GM12878 (cell line): ENCODE measurements around the gene MARS1. TPM values are rescaled to one million over a fixed set of nuclear protein-coding genes. Genes with fewer than 3 reads are reported as not detected.

Source experiments
- ATAC-seq: fragments of 200-7000 bp; cut with Tn5 transposase; 3 replicates; pipeline ENCODE4 v1.9.1; 2020; ENCODE audit warnings: mild to moderate bottlenecking, moderate library complexity
- BruUV-seq: library from RNA; stranded (reverse); fragments of 400-500 nt; replicated peaks from 2 replicates; lab custom pipeline; 2021; lab: Mats Ljungman, UMichigan
- CTCF ChIA-PET: fragments of 300-600 bp; sonication (Branson Sonifier 250); formaldehyde crosslinking; extraction: SDS; loops from one replicate; lab custom pipeline; 2021; ENCODE audit warnings: inconsistent platforms; lab: Yijun Ruan, JAX
- POLR2A ChIA-PET: fragments of 350-600 bp; formaldehyde crosslinking; extraction: SDS; loops from one replicate; lab custom pipeline; 2021; ENCODE audit warnings: inconsistent platforms; lab: Charles Lee
- RAD21 ChIA-PET: fragments of 300-600 bp; sonication (Branson Sonifier 250); formaldehyde crosslinking; loops from one replicate; lab custom pipeline; 2023; ENCODE audit warnings: antibody characterized with exemption; ENCODE audit not compliant: unreplicated experiment; lab: Charles Lee
- SMC1A ChIA-PET: fragments of 300-600 bp; sonication (Branson Sonifier 250); formaldehyde crosslinking; loops from one replicate; lab custom pipeline; 2023; ENCODE audit not compliant: unreplicated experiment, uncharacterized antibody; lab: Charles Lee
- DNase-seq: peaks from one replicate; pipeline ENCODE4 v3.0.0-alpha.2; 2011; ENCODE audit warnings: low read depth, low spot score
- FAIRE-seq: peaks from 3 replicates; lab custom pipeline; 2011; peaks lifted over from hg19 to GRCh38; lab: Jason Lieb, UNC
- H2AFZ ChIP-seq: 2 replicates; pipeline ENCODE4 v1.6.0; 2011; ENCODE audit warnings: low read depth, low read length, control low read depth; ENCODE audit not compliant: control insufficient read depth
- H3K27ac ChIP-seq: 2 replicates; pipeline ENCODE4 v1.5.1; 2011; ENCODE audit warnings: control low read depth; ENCODE audit not compliant: control insufficient read depth, insufficient read depth
- H3K27me3 ChIP-seq, 2 experiments: replicated peaks in 1 of 2; 2 replicates each; pipeline versions ENCODE4 v1.6.0 to v1.6.1; 2011; ENCODE audit warnings: low read length in 1 of 2; ENCODE audit not compliant: control insufficient read depth in 2 of 2, insufficient read depth in 2 of 2
- H3K36me3 ChIP-seq, 2 experiments: 2 replicates each; pipeline ENCODE4 v1.5.1; 2011; ENCODE audit warnings: low read length in 1 of 2; ENCODE audit not compliant: control insufficient read depth in 2 of 2, insufficient read depth in 2 of 2
- H3K4me1 ChIP-seq: 2 replicates; pipeline ENCODE4 v1.6.1; 2011; ENCODE audit warnings: mild to moderate bottlenecking, low read length, moderate library complexity, mixed read lengths; ENCODE audit not compliant: control insufficient read depth, insufficient read depth
- H3K4me2 ChIP-seq: 2 replicates; pipeline ENCODE4 v1.6.0; 2011; ENCODE audit warnings: control low read depth; ENCODE audit not compliant: control insufficient read depth, insufficient read depth
- H3K4me3 ChIP-seq: fragments of 200-600 bp; sonication (generic); 2 replicates; pipeline ENCODE4 v1.5.1; 2016
- H3K79me2 ChIP-seq: 2 replicates; pipeline ENCODE4 v1.6.0; 2011; ENCODE audit warnings: low read length; ENCODE audit not compliant: control insufficient read depth, insufficient read depth
- H3K9ac ChIP-seq: 2 replicates; pipeline ENCODE4 v1.8.0; 2011; ENCODE audit warnings: low read length, control low read depth, mixed read lengths; ENCODE audit not compliant: control insufficient read depth, insufficient read depth
- H3K9me3 ChIP-seq: replicated peaks from 3 replicates; pipeline ENCODE4 v1.5.1; 2011; ENCODE audit warnings: mild to moderate bottlenecking, low read length; ENCODE audit not compliant: control insufficient read depth, insufficient read depth
- H4K20me1 ChIP-seq: 2 replicates; pipeline ENCODE4 v1.6.0; 2011; ENCODE audit not compliant: control insufficient read depth, insufficient read depth
- BACH1 ChIP-seq: fragments of 450-650 bp; IDR thresholded peaks from 2 replicates; pipeline ENCODE4 v1.6.1; 2017; ENCODE audit warnings: mild to moderate bottlenecking, borderline replicate concordance
- EGR1 ChIP-seq, 2 experiments: IDR thresholded peaks; 1 replicate in 1 of 2; 2 replicates in 1 of 2; pipeline ENCODE4 v1.6.1; 2011 to 2012; ENCODE audit warnings: low read depth in 2 of 2, low read length in 2 of 2, borderline replicate concordance in 1 of 2, mild to moderate bottlenecking in 1 of 2, moderate library complexity in 1 of 2
- FOS ChIP-seq: IDR thresholded peaks from 3 replicates; pipeline ENCODE4 v1.6.1; 2011; ENCODE audit warnings: borderline replicate concordance; ENCODE audit not compliant: insufficient read length; ENCODE audit errors: extremely low read depth
- HDAC6 ChIP-seq: fragments of 200-600 bp; sonication (generic); IDR thresholded peaks from one replicate; pipeline ENCODE4 v1.8.0; 2017; ENCODE audit warnings: antibody characterized with exemption; ENCODE audit not compliant: unreplicated experiment
- JUND ChIP-seq: IDR thresholded peaks from 2 replicates; pipeline ENCODE4 v1.6.1; 2012; ENCODE audit warnings: low read depth, mild to moderate bottlenecking, low read length, improper control_type of control experiment, moderate library complexity
- MEF2B ChIP-seq: fragments of 450-650 bp; IDR thresholded peaks from 2 replicates; pipeline ENCODE4 v1.6.1; 2018; ENCODE audit warnings: mild to moderate bottlenecking, moderate library complexity; ENCODE audit not compliant: partially characterized antibody, poor library complexity, severe bottlenecking
- POLR2A ChIP-seq: IDR thresholded peaks from 2 replicates; pipeline ENCODE4 v1.6.1; 2011; ENCODE audit warnings: low read depth, mild to moderate bottlenecking, low read length
- YBX1 ChIP-seq: fragments of 450-650 bp; IDR thresholded peaks from 2 replicates; pipeline ENCODE4 v1.6.1; 2016; ENCODE audit warnings: antibody characterized with exemption
- WGBS: methylation state at CpG from one replicate; pipeline ENCODE4 v1.1.6; 2016; ENCODE audit warnings: low lambda C conversion rate; ENCODE audit not compliant: insufficient replicate concordance, insufficient coverage; ENCODE audit errors: missing lambda C conversion rate; 5-methylcytosine and 5-hydroxymethylcytosine counted together
- in situ Hi-C: fragments of 300-500 bp; cut with MboI; formaldehyde crosslinking; loops from 9 replicates; pipeline ENCODE4 v1.14.3; 2018; ENCODE audit warnings: mixed read lengths
- intact Hi-C: fragments of 100-400 bp; cut with micrococcal nuclease; formaldehyde crosslinking; loops from one replicate; pipeline ENCODE4 v1.14.2; 2022; ENCODE audit not compliant: unreplicated experiment
- polyA plus RNA-seq, 11 experiments: library from polyadenylated mRNA; depleted of rRNA in 4 of 11; unstranded in 6 of 11; stranded (reverse) in 5 of 11; fragments of >200 nt; fragmentation: Nextera tagmentation in 4 of 11; fragmentation: Illumina TruSeq in 1 of 11; extraction: Ambion mirVana in 4 of 11; extraction: Trizol in 1 of 11; gene quantifications; 1 replicate in 1 of 11; 2 replicates in 10 of 11; pipeline versions ENCODE4 v1.2.1 to v1.2.3, GENCODE V29; 2011 to 2016; ENCODE audit warnings: inconsistent platforms in 2 of 11, missing spikeins in 2 of 11, low read depth in 1 of 11
- total RNA-seq, 4 experiments: library from RNA; depleted of rRNA in 3 of 4; stranded (reverse); fragments of >200 nt in 3 of 4; fragmentation: Illumina TruSeq in 1 of 4; extraction: Trizol in 1 of 4; gene quantifications; 2 replicates each; pipeline versions ENCODE4 v1.2.1 to v1.2.3, GENCODE V29; 2013 to 2021
- TF ChIP-seq, protein P1 (sequence below): IDR thresholded peaks from 2 replicates; pipeline ENCODE4 v1.6.1; 2011; ENCODE audit warnings: mild to moderate bottlenecking, low read depth, low read length, moderate library complexity; ENCODE audit not compliant: insufficient replicate concordance
- TF ChIP-seq, protein P2 (sequence below), 3 experiments: IDR thresholded peaks in 2 of 3; conservative IDR thresholded peaks in 1 of 3; 2 replicates each; pipeline ENCODE4 v1.5.1; 2011; ENCODE audit warnings: low read depth in 3 of 3, low read length in 3 of 3, mild to moderate bottlenecking in 3 of 3, control low read depth in 2 of 3, moderate library complexity in 2 of 3, inconsistent platforms in 1 of 3, mixed read lengths in 1 of 3; ENCODE audit not compliant: control insufficient read depth in 2 of 3, insufficient read depth in 1 of 3; ENCODE audit errors: extremely low read depth in 1 of 3
- TF ChIP-seq, protein P3 (sequence below): fragments of 450-650 bp; IDR thresholded peaks from 2 replicates; pipeline ENCODE4 v1.6.1; 2017; ENCODE audit warnings: low read depth, mild to moderate bottlenecking, moderate library complexity

Gene MARS1
- total and polyA plus RNA-seq, 10 of the 15 experiments (the other 5 are each of a cell fraction or from before 2014, with no cell fraction given), result 72.3 to 270 (median 153) TPM

DNA sequence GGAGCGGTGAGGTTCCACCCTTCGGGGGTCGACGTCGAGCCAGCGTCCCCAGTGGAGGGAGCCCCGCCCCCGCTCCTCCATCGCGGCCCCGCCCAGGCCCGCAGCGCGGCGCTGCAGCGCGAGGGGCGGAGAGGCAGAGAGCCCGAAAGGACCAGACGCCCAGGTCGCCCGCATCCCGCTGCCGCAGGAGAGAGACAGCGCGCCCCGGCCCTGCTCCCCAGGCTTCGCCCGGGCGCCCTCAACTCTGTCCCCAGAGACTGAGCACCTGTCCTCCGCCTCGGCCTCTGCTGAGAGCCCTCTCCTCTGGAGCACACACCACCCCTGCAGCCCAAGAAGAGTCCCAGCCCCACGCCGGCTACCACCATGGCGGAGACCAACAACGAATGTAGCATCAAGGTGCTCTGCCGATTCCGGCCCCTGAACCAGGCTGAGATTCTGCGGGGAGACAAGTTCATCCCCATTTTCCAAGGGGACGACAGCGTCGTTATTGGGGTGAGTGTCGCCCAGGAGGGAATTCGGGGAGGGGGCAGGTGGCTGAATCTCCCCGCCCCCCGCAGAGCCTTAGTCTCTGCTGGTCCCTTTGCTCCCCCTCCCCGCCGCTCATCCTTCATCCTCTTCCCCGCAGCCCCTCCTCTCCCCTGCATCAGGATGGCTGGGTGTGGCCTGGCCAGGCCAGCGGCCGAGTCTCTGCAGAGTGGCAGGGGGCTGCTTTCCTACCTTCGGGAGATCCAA, 62.2 kb downstream of the MARS1 start, which contains the start of gene KIF5A:
KIF5A (plus strand) TSS at position 136 of the 732 bp plus-strand sequence; CDS start at position 364, 228 bp downstream.
- peak within 1 kb of the TSS; percentile 73 for H3K4me3 ChIP-seq
- peaks cover 0 to 3% of the 10 kb centered on the region in 2 experiments; a peak in 2 of 4 replicates for H3K27me3 ChIP-seq
- ATAC-seq, result peak; percentile 58
- intact Hi-C loops, result no loop called here
- in situ Hi-C loops, result no loop called here
- TF ChIP-seq EGR1 (IDR thresholded peaks at IDR 0.05; ENCODE audit: borderline replicate concordance in 1 of 2, low read depth in 2 of 2, low read length in 2 of 2) (peak in 1 of 2 experiments; percentile 57; a peak in 1 of 3 replicates), JUND (no peak), MEF2B (no peak), FOS (no peak), POLR2A (peak; percentile 41; the same call in 1 of the 2 replicates), YBX1 (no peak), BACH1 (no peak), HDAC6 (no peak)
- TF ChIP-seq, protein P1, sequence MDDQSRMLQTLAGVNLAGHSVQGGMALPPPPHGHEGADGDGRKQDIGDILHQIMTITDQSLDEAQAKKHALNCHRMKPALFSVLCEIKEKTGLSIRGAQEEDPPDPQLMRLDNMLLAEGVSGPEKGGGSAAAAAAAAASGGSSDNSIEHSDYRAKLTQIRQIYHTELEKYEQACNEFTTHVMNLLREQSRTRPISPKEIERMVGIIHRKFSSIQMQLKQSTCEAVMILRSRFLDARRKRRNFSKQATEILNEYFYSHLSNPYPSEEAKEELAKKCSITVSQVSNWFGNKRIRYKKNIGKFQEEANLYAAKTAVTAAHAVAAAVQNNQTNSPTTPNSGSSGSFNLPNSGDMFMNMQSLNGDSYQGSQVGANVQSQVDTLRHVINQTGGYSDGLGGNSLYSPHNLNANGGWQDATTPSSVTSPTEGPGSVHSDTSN, result no peak
- TF ChIP-seq, protein P2, sequence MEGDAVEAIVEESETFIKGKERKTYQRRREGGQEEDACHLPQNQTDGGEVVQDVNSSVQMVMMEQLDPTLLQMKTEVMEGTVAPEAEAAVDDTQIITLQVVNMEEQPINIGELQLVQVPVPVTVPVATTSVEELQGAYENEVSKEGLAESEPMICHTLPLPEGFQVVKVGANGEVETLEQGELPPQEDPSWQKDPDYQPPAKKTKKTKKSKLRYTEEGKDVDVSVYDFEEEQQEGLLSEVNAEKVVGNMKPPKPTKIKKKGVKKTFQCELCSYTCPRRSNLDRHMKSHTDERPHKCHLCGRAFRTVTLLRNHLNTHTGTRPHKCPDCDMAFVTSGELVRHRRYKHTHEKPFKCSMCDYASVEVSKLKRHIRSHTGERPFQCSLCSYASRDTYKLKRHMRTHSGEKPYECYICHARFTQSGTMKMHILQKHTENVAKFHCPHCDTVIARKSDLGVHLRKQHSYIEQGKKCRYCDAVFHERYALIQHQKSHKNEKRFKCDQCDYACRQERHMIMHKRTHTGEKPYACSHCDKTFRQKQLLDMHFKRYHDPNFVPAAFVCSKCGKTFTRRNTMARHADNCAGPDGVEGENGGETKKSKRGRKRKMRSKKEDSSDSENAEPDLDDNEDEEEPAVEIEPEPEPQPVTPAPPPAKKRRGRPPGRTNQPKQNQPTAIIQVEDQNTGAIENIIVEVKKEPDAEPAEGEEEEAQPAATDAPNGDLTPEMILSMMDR (IDR thresholded peaks at IDR 0.05 in 2 of 3, conservative IDR thresholded peaks at IDR 0.05 in 1 of 3; ENCODE audit: control insufficient read depth in 2 of 3, extremely low read depth in 1 of 3, insufficient read depth in 1 of 3, low read depth in 3 of 3, low read length in 3 of 3), result peak in 1 of 3 experiments; percentile 17; a peak in 1 of 6 replicates
- TF ChIP-seq, protein P3, sequence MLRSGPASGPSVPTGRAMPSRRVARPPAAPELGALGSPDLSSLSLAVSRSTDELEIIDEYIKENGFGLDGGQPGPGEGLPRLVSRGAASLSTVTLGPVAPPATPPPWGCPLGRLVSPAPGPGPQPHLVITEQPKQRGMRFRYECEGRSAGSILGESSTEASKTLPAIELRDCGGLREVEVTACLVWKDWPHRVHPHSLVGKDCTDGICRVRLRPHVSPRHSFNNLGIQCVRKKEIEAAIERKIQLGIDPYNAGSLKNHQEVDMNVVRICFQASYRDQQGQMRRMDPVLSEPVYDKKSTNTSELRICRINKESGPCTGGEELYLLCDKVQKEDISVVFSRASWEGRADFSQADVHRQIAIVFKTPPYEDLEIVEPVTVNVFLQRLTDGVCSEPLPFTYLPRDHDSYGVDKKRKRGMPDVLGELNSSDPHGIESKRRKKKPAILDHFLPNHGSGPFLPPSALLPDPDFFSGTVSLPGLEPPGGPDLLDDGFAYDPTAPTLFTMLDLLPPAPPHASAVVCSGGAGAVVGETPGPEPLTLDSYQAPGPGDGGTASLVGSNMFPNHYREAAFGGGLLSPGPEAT, result no peak
- H3K4me1 ChIP-seq, result peaks cover 9% of the 10 kb centered on the region; the same call in 1 of the 2 replicates
- H3K79me2 ChIP-seq, result peaks cover 16% of the 10 kb centered on the region
- H3K9me3 ChIP-seq, result no peaks in the 10 kb centered on the region
- H4K20me1 ChIP-seq, result no peaks in the 10 kb centered on the region
- SMC1A ChIA-PET, result no interaction called here
- FAIRE-seq, result no peak
- no peak for DNase-seq
- RAD21 ChIA-PET, result no interaction called here
- no peaks in the 10 kb centered on the region for H3K36me3 ChIP-seq
- H3K27ac ChIP-seq, result no peak within 1 kb of the TSS
- peak within 1 kb of the TSS; percentile 84 for H3K4me2 ChIP-seq
- H3K9ac ChIP-seq, result no peak within 1 kb of the TSS; the same call in 1 of the 2 replicates
- CTCF ChIA-PET, result no interaction called here
- POLR2A ChIA-PET, result no interaction called here
- 8% methylated on average over 33 of the region's 52 CpGs for WGBS
- H2AFZ ChIP-seq, result peak within 1 kb of the TSS; percentile 68
- no TSS peak for BruUV-seq
